ENCODE measurements around the gene MYRF.
A peak's percentile ranks its signal among the peaks of the same experiment; 100 is the strongest.

Gene MYRF

GRCh38 chr11:61752117-61752924 is at the start of gene MYRF:
MYRF (plus strand) TSS chr11:61752636; CDS start chr11:61752745, 109 bp downstream.
- peak; percentile 9 to 49 for DNase-seq (ENCODE audit: low read depth in 2 of 2)

GRCh38 chr11:61702701-61703312 is 49.6 kb upstream of the MYRF start:
- DNase-seq (ENCODE audit: low read depth in 2 of 2), result no peak

- DNase-seq (ENCODE audit: low read depth in 2 of 2), result no peak
Observed at GRCh38 chr11:61704838-61705237, 47.6 kb upstream of the MYRF start.

- no peak for DNase-seq (ENCODE audit: low read depth in 2 of 2)
Observed at GRCh38 chr11:61706452-61707400, 45.7 kb upstream of the MYRF start.

- DNase-seq (ENCODE audit: low read depth in 2 of 2), result no peak
Observed at GRCh38 chr11:61707574-61707973, 44.9 kb upstream of the MYRF start.

GRCh38 chr11:61709110-61709509 is 43.3 kb upstream of the MYRF start:
- no peak for DNase-seq (ENCODE audit: low read depth in 2 of 2)

GRCh38 chr11:61709572-61709971 is 42.9 kb upstream of the MYRF start:
- no peak for DNase-seq (ENCODE audit: low read depth in 2 of 2)

GRCh38 chr11:61710019-61710418 is 42.4 kb upstream of the MYRF start:
- DNase-seq (ENCODE audit: low read depth in 2 of 2), result no peak

- no peak for DNase-seq (ENCODE audit: low read depth in 2 of 2)
Observed at GRCh38 chr11:61711037-61711436, 41.4 kb upstream of the MYRF start.

GRCh38 chr11:61711498-61711897 is 40.9 kb upstream of the MYRF start:
- no peak for DNase-seq (ENCODE audit: low read depth in 2 of 2)

- no peak for DNase-seq (ENCODE audit: low read depth in 2 of 2)
Observed at GRCh38 chr11:61712314-61712713, 40.1 kb upstream of the MYRF start.

GRCh38 chr11:61712846-61713245 is 39.6 kb upstream of the MYRF start:
- no peak for DNase-seq (ENCODE audit: low read depth in 2 of 2)

GRCh38 chr11:61713464-61713863 is 39.0 kb upstream of the MYRF start:
- DNase-seq (ENCODE audit: low read depth in 2 of 2), result no peak

GRCh38 chr11:61713906-61714305 is 38.5 kb upstream of the MYRF start:
- DNase-seq (ENCODE audit: low read depth in 2 of 2), result no peak

- DNase-seq (ENCODE audit: low read depth in 2 of 2), result no peak
Observed at GRCh38 chr11:61714316-61714715, 38.1 kb upstream of the MYRF start.

- DNase-seq (ENCODE audit: low read depth in 2 of 2), result no peak
Observed at GRCh38 chr11:61714916-61715315, 37.5 kb upstream of the MYRF start.

GRCh38 chr11:61715867-61716266 is 36.6 kb upstream of the MYRF start:
- no peak for DNase-seq (ENCODE audit: low read depth in 2 of 2)

GRCh38 chr11:61716478-61717285 is 35.8 kb upstream of the MYRF start:
- no peak for DNase-seq (ENCODE audit: low read depth in 2 of 2)

- no peak for DNase-seq (ENCODE audit: low read depth in 2 of 2)
Observed at GRCh38 chr11:61717286-61718033, 35.0 kb upstream of the MYRF start.

GRCh38 chr11:61718046-61718531 is 34.3 kb upstream of the MYRF start:
- no peak for DNase-seq (ENCODE audit: low read depth in 2 of 2)

All from stimulated activated CD4-positive, alpha-beta T cell treated with anti-CD3 and anti-CD28 coated beads, Interleukin-12 subunit alpha, Interleukin-12 subunit beta, amount 100 ng/mL, for 24 hours (primary cell).